HG03025 (cell line): ENCODE results near the gene HOXA13.

Experiments used
- ATAC-seq: cut with Tn5 transposase; IDR thresholded peaks from one replicate; pipeline ENCODE4 v1.9.1; 2021; ENCODE audit warnings: mild to moderate bottlenecking, moderate library complexity; ENCODE audit not compliant: unreplicated experiment, low FRiP score

The HOXA13 gene

GRCh38 chr7:27199849-27200760, at the start of gene HOXA13:
Gene HOXA13 (minus strand): TSS chr7:27200091. CDS start chr7:27200077, 14 bp downstream.
- ATAC-seq, result no peak

- ATAC-seq, result no peak
Observed at GRCh38 chr7:27248911-27249723, 49.2 kb upstream of the HOXA13 start.

GRCh38 chr7:27248427-27248806, 48.5 kb upstream of the HOXA13 start:
- ATAC-seq, result no peak

DNA sequence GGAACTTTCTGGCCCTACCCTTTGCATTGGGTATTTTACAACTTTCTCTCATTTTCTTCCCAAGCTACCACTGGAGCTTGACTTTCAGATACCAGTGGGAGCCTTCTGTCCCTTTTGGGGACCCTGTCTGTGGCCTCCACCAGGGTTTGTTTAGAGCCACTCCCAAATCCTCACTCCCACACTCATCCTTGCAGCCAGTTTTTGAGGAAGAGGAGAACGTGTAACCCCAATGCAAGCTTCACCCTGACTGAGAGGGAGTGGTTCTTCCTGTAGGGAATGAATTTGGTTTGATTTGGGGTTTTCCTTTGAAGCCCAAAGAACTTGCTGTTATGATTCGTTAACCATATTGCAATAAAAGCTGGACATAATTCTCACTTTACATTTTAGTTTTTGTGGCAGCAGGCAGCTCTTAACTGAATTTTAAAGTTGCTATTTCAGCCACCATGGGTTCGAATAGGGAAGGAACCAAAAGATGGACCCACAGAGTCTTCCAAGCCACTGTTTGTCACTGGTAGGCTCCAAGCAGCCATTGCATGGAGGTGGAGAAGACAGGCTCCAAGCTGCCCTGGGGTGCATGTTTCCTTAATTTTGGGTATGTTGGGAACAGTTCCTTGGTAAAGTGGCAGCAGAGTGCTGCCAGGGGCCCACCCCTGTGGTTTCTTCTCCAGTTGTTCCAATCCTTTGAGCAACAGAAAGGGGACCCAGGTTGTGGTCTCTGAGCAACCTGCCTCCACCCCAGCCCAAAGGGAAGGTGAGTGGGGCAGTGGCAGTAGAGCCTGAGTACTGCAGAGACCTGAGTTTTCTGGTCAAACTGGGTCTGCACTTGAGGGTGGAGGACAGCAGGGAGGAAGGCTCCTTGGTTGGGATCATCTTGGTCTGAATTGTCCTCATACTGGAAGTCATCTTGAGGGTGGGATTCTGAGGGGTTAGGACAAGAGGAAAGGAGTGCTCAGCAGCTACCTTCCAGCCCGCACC, 47.8 kb upstream of the HOXA13 start:
- ATAC-seq, result no peak

GRCh38 chr7:27247000-27247399, 47.1 kb upstream of the HOXA13 start:
- no peak for ATAC-seq

GRCh38 chr7:27245798-27246691, 46.2 kb upstream of the HOXA13 start:
- no peak for ATAC-seq

GRCh38 chr7:27245124-27245797, 45.4 kb upstream of the HOXA13 start:
- no peak for ATAC-seq

DNA sequence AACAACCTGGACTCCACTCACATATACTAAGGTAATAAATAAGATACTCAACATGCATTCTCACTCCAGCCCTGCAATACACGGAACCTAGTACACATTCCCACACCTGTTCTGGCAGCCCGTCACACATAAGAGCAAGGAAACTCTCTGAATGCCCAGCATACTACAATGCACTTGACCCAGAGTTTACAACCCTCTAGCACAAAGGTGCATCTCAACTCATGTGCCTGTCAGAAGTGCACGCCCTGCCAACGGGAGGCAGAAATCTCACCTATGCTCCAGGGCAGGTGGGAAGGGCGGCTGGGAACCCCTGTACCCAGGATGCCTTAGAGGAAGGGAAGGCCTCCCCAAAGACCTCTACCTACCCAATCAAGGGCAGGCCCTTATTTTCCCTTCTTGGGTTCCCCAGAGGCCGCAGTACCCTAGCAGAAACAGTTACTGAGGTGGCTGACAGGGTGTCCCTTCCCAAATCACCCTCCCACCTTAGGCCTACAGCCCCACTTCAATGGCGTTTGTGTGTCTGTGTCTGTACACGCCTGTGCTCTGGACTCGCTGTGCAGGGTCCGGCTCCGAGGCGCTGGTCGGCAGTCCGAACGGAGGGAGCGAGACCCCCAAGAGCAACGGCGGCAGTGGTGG, 44.7 kb upstream of the HOXA13 start:
- no peak for ATAC-seq

DNA sequence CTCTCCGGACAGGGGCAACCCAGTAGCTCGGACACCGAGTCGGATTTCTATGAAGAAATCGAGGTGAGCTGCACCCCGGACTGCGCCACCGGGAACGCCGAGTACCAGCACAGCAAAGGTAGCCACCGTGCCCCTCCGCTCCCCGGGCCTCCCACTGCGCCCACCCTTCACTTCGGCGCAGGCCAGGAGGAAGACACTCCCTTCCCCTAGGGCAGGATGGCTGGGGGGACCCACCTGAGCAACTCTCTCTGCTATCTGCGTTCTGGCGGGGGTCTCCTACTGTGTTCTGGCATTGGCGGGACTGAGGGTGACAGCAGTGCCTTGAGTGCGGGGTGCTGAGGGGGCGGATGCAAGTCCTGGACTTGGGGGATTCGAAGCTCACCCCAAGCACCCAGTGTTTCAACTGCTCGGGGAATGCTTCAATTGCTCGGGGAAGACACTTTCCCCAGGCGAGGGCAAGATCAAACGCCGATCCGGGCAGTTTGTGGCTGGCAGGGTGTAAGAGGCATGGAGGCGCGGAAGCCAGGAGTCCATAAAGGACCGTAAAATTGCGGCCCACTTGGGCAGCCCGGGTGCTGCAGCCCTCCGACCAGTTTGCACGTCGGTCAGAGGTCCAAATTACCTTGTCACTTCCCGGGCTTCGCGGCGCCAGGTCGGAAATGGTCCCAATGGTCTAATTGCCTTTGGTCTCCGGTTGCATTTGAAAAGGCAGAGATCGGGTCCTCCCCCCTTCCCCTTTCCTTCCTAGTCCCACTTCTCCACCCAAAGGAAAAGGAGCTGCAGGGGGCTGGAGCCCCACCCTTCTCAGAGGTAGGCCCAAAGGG, 43.7 kb upstream of the HOXA13 start:
- ATAC-seq, result no peak

DNA sequence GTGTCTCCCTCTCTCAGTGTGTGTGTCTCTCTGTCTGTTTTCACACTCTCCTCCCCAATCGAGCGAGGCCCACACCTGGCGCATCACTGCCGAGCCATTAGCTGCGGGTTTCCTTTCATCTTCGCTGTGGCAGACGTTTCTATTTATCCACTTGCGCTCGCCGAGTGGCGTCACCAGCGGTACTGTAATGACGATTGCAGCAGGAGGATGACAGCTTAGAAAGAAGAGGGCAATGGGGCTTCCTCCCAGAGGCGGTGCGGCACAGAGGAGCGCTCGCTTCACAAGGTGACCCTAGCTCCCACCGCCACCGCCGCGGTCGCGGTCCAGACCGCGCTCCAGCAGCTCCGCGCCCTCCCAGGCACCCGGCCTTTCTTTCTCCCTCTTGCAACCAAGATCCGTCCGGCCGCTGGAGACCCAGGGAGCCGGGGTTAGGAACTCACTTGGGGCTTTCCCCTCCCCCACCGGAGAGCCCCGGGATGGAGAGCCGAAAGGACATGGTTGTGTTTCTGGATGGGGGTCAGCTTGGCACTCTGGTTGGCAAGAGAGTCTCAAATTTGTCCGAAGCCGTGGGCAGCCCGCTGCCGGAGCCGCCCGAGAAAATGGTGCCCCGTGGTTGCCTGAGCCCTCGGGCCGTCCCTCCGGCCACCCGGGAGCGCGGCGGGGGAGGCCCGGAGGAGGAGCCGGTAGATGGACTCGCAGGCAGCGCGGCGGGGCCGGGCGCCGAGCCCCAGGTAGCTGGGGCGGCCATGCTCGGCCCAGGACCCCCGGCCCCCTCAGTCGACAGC, 42.9 kb upstream of the HOXA13 start, which contains the start of gene EVX1:
Gene EVX1, plus strand, starts transcription at position 248 of the 785 bp plus-strand sequence. Its CDS starts 229 bp downstream, at position 477.
- ATAC-seq, result no peak

GRCh38 chr7:27242154-27242553, 42.3 kb upstream of the HOXA13 start:
- ATAC-seq, result no peak

DNA sequence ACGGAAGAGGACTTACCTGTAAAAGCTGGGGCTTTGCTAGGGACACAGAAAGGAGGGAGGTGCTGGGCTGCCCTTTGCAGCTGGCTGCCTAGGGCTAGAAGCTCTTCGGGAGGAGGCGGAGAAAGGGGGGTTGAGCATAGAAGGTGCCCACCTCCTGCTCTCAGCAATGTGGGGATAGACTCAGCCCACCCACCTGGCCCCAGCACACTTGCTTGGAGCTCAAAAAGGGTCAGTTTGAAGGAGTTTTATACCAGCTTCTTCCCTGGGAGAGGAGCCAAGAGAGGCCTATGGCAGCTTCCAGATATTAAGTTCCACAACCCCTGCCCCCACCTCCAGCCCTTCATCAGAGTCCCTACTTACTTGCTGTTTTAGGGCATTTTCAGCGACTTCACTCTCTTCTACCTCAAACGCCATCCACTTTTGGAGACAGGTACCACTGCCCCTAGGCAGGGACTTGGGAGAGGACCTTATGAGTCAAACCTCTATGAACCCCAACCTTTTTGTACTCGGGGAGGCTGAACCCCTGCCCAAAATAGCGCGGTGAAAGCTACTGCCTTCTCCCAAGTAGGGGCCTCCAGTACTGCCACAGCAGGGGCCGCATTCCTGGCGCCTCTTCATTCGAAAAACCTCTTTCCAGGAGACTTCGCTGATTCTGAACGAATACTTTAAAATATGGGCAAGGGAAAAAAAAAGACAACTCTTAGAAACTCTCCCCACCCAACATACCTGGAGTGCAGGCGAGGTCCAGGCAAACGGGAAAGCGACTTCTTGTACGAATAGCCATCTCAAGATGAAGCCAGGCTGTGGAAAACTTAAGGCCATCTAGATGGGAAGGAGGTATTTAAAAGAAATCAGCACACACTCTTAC, 41.5 kb upstream of the HOXA13 start:
- no peak for ATAC-seq

- ATAC-seq, result no peak
Observed at GRCh38 chr7:27240015-27240731, 40.3 kb upstream of the HOXA13 start.

DNA sequence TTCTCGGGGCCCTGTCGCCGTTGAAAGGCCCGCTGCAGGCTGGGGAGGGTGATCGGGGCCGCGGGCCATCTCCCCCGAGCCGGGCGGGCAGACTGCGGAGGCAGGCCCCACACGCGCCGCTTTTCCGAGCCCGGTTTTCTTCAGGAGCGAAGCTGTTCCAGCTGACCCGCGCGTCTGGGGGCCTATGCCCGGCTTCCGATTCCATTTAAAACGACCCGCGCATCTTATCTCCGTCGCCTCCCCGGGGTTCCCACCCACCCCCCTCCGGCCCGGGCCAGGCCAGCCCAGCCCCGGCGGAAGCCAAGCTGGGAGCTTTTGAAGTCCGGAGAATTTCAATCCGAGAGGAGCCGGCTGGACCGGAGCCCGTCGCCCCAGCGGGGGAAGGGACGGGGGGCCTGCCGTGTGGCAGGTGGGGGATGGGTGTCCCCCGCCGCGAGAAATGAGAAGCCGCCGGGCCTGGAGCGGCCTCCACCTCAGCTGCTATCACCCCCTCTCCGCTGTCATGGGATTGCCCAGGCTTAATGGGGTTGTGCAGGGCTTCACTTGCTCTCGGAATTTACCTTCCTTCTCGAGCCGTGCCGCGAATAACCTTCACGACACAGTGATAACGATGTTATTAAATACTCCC, 39.6 kb upstream of the HOXA13 start:
- no peak for ATAC-seq

- ATAC-seq, result no peak
Observed at GRCh38 chr7:27238979-27239386, 39.1 kb upstream of the HOXA13 start.
